Vagina (tissue), 2 donors: ENCODE results near the gene FECH.

Source experiments
- CTCF ChIP-seq, 3 experiments: fragments of 450-650 bp in 2 of 3; fragments of 200-600 bp in 1 of 3; sonication (generic) in 1 of 3; IDR thresholded peaks; one replicate each; pipeline ENCODE4 v1.5.1; 2017 to 2019; ENCODE audit warnings: antibody characterized with exemption in 3 of 3, mild to moderate bottlenecking in 2 of 3, moderate library complexity in 2 of 3
- POLR2A ChIP-seq, 2 donors: fragments of 450-650 bp; IDR thresholded peaks; one replicate each; pipeline ENCODE4 v1.6.1; 2017; ENCODE audit warnings: antibody characterized with exemption in 2 of 2, mild to moderate bottlenecking in 2 of 2, moderate library complexity in 2 of 2

GRCh38 chr18:57561261-57561660 is 25.2 kb downstream of the FECH start:
- TF ChIP-seq CTCF (IDR thresholded peaks at IDR 0.05) = no peak
- no peak for TF ChIP-seq POLR2A (IDR thresholded peaks at IDR 0.05)
